OCI-LY7 (cell line): Measurements from ENCODE around the gene AKT1.

Experiments
- EZH2phosphoT487 ChIP-seq: fragments of 200-600 bp; sonication (generic); IDR thresholded peaks from 2 replicates; pipeline ENCODE4 v1.6.1; 2018; ENCODE audit warnings: low read depth, borderline replicate concordance, mild to moderate bottlenecking, mixed run types, antibody characterized with exemption, low read length, moderate library complexity, mixed read lengths
- TF ChIP-seq, protein P1 (sequence below): fragments of 200-600 bp; sonication (generic); conservative IDR thresholded peaks from 2 replicates; pipeline ENCODE4 v1.5.1; 2014; ENCODE audit warnings: mild to moderate bottlenecking, antibody characterized with exemption, low read length, moderate library complexity, mixed read lengths

GRCh38 chr14:104758981-104759969 lies 36.3 kb downstream of the AKT1 start:
- TF ChIP-seq, protein P1, sequence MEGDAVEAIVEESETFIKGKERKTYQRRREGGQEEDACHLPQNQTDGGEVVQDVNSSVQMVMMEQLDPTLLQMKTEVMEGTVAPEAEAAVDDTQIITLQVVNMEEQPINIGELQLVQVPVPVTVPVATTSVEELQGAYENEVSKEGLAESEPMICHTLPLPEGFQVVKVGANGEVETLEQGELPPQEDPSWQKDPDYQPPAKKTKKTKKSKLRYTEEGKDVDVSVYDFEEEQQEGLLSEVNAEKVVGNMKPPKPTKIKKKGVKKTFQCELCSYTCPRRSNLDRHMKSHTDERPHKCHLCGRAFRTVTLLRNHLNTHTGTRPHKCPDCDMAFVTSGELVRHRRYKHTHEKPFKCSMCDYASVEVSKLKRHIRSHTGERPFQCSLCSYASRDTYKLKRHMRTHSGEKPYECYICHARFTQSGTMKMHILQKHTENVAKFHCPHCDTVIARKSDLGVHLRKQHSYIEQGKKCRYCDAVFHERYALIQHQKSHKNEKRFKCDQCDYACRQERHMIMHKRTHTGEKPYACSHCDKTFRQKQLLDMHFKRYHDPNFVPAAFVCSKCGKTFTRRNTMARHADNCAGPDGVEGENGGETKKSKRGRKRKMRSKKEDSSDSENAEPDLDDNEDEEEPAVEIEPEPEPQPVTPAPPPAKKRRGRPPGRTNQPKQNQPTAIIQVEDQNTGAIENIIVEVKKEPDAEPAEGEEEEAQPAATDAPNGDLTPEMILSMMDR = no peak
- TF ChIP-seq EZH2phosphoT487 = no peak
